MM.1S (cell line): ENCODE data around the gene AP1M1.

ENCODE experiments used
- DNase-seq: peaks from one replicate; pipeline ENCODE4 v3.0.0-alpha.2; 2015
- H2AFZ ChIP-seq: fragments of 300-600 bp; sonication (generic); 2 replicates; pipeline ENCODE4 v1.6.0; 2016; ENCODE audit warnings: antibody characterized with exemption, low read length
- H3F3A ChIP-seq: fragments of 300-600 bp; sonication (generic); 2 replicates; pipeline ENCODE4 v1.6.1; 2016; ENCODE audit warnings: mild to moderate bottlenecking, antibody characterized with exemption, low read length, moderate library complexity, mixed read lengths; ENCODE audit not compliant: insufficient read depth
- H3K27ac ChIP-seq: fragments of 300-600 bp; sonication (generic); 2 replicates; pipeline ENCODE4 v1.5.1; 2016; ENCODE audit warnings: mild to moderate bottlenecking, low read length
- H3K27me3 ChIP-seq: fragments of 300-600 bp; sonication (generic); replicated peaks from 2 replicates; pipeline ENCODE4 v1.6.0; 2016; ENCODE audit warnings: low read length; ENCODE audit not compliant: insufficient read depth
- H3K36me3 ChIP-seq: fragments of 300-600 bp; sonication (generic); replicated peaks from 2 replicates; pipeline ENCODE4 v1.6.1; 2016; ENCODE audit warnings: mild to moderate bottlenecking, low read length, mixed read lengths; ENCODE audit not compliant: insufficient read depth
- H3K4me1 ChIP-seq: fragments of 300-600 bp; sonication (generic); 2 replicates; pipeline ENCODE4 v1.6.1; 2016; ENCODE audit warnings: low read length, mixed read lengths
- H3K4me2 ChIP-seq: fragments of 300-600 bp; sonication (generic); 2 replicates; pipeline ENCODE4 v1.6.0; 2016; ENCODE audit warnings: low read depth, low read length
- H3K4me3 ChIP-seq: fragments of 300-600 bp; sonication (generic); 2 replicates; pipeline ENCODE4 v1.5.1; 2016; ENCODE audit warnings: low read length, mixed read lengths
- H3K79me2 ChIP-seq: fragments of 300-600 bp; sonication (generic); 2 replicates; pipeline ENCODE4 v1.6.1; 2016; ENCODE audit warnings: mixed run types, low read length, mixed read lengths
- H3K9ac ChIP-seq: fragments of 300-600 bp; sonication (generic); 2 replicates; pipeline ENCODE4 v1.6.1; 2016; ENCODE audit warnings: low read length, mixed read lengths
- H3K9me2 ChIP-seq: fragments of 300-600 bp; sonication (generic); replicated peaks from 2 replicates; pipeline ENCODE4 v1.6.1; 2016; ENCODE audit warnings: mild to moderate bottlenecking, low read length, mixed read lengths; ENCODE audit not compliant: insufficient read depth
- H3K9me3 ChIP-seq: fragments of 300-600 bp; sonication (generic); replicated peaks from 2 replicates; pipeline ENCODE4 v1.6.1; 2016; ENCODE audit warnings: mild to moderate bottlenecking, low read length, mixed read lengths; ENCODE audit not compliant: insufficient read depth
- H4K20me1 ChIP-seq: fragments of 300-600 bp; sonication (generic); 2 replicates; pipeline ENCODE4 v1.6.1; 2016; ENCODE audit warnings: mild to moderate bottlenecking, low read length, moderate library complexity, mixed read lengths; ENCODE audit not compliant: insufficient read depth
- CTCF ChIP-seq: fragments of 300-600 bp; sonication (generic); IDR thresholded peaks from 2 replicates; pipeline ENCODE4 v1.5.1; 2016; ENCODE audit warnings: antibody characterized with exemption, low read length, mixed read lengths
- EZH2 ChIP-seq: fragments of 300-600 bp; sonication (generic); optimal IDR thresholded peaks from 2 replicates; pipeline ENCODE3; 2017; ENCODE audit warnings: low read depth, mild to moderate bottlenecking, antibody characterized with exemption, low read length, mixed read lengths
- EZH2phosphoT487 ChIP-seq: fragments of 300-600 bp; sonication (generic); IDR thresholded peaks from 2 replicates; pipeline ENCODE4 v1.6.1; 2018; ENCODE audit warnings: antibody characterized with exemption, low read length

The AP1M1 gene

GRCh38 chr19:16197622-16198369, at the start of gene AP1M1:
Gene AP1M1 (plus strand): TSS chr19:16197911. CDS start chr19:16198027, 116 bp downstream.
- peaks cover 4% of the 10 kb centered on the region; the same call in 1 of the 2 replicates for H3K4me1 ChIP-seq
- no peak for TF ChIP-seq EZH2
- TF ChIP-seq EZH2phosphoT487 = no peak
- no peak for TF ChIP-seq CTCF
- H3K27ac ChIP-seq = peak within 1 kb of the TSS; percentile 30; the same call in 1 of the 2 replicates
- H3K4me3 ChIP-seq = peak within 1 kb of the TSS; percentile 98
- H2AFZ ChIP-seq = peak within 1 kb of the TSS; percentile 99
- H3K9ac ChIP-seq = peak within 1 kb of the TSS; percentile 88
- H3K27me3 ChIP-seq = no peaks in the 10 kb centered on the region
- no peaks in the 10 kb centered on the region for H3K36me3 ChIP-seq
- no peaks in the 10 kb centered on the region for H4K20me1 ChIP-seq
- H3K9me3 ChIP-seq = no peaks in the 10 kb centered on the region
- no peaks in the 10 kb centered on the region for H3F3A ChIP-seq
- peak within 1 kb of the TSS; percentile 87 for H3K4me2 ChIP-seq
- H3K9me2 ChIP-seq = no peaks in the 10 kb centered on the region
- H3K79me2 ChIP-seq = peaks cover 32% of the 10 kb centered on the region
- peak; percentile 99 for DNase-seq

GRCh38 chr19:16148443-16149229, 49.1 kb upstream of the AP1M1 start:
- H3K4me3 ChIP-seq = no peak overlapping the region
- H3K79me2 ChIP-seq = peaks cover 93% of the 10 kb centered on the region
- H3K36me3 ChIP-seq = peaks cover 20% of the 10 kb centered on the region
- TF ChIP-seq EZH2phosphoT487 (no peak), EZH2 (no peak), CTCF (no peak)
- DNase-seq = no peak
- H3K9me3 ChIP-seq = no peaks in the 10 kb centered on the region
- H2AFZ ChIP-seq = no peak overlapping the region
- H4K20me1 ChIP-seq = no peaks in the 10 kb centered on the region
- H3F3A ChIP-seq = peaks cover 90% of the 10 kb centered on the region
- H3K27me3 ChIP-seq = no peaks in the 10 kb centered on the region
- no peaks in the 10 kb centered on the region for H3K9me2 ChIP-seq
- H3K4me2 ChIP-seq = peak overlapping the region; percentile 52
- peak overlapping the region; percentile 25; the same call in 1 of the 2 replicates for H3K9ac ChIP-seq
- H3K27ac ChIP-seq = peak overlapping the region; percentile 98
- H3K4me1 ChIP-seq = peaks cover 60% of the 10 kb centered on the region

- H3K36me3 ChIP-seq = peaks cover 43% of the 10 kb centered on the region
- H3K79me2 ChIP-seq = peaks cover 62% of the 10 kb centered on the region
- no peaks in the 10 kb centered on the region for H3K9me2 ChIP-seq
- no peaks in the 10 kb centered on the region for H3K27me3 ChIP-seq
- no peak overlapping the region for H3K9ac ChIP-seq
- H2AFZ ChIP-seq = no peak overlapping the region
- DNase-seq = peak; percentile 71
- peak overlapping the region; percentile 38; the same call in 1 of the 2 replicates for H3K4me2 ChIP-seq
- no peaks in the 10 kb centered on the region for H4K20me1 ChIP-seq
- H3K4me3 ChIP-seq = no peak overlapping the region
- peak overlapping the region; percentile 99 for H3K27ac ChIP-seq
- H3F3A ChIP-seq = peaks cover 89% of the 10 kb centered on the region
- TF ChIP-seq CTCF (no peak), EZH2 (no peak), EZH2phosphoT487 (no peak)
- H3K4me1 ChIP-seq = peaks cover 65% of the 10 kb centered on the region
- H3K9me3 ChIP-seq = no peaks in the 10 kb centered on the region
Observed at GRCh38 chr19:16153582-16154336, 44.0 kb upstream of the AP1M1 start.
